Immature natural killer cell (primary cell): ENCODE data around the gene PCMT1. TPM values are rescaled to one million over a fixed set of nuclear protein-coding genes. Genes with fewer than 3 reads are reported as not detected.
A peak's percentile ranks its signal among the peaks of the same experiment; 100 is the strongest.

ENCODE experiments used
- DNase-seq, 3 donors: peaks; one replicate each; pipeline ENCODE4 v3.0.0; 2022; ENCODE audit warnings: mixed read lengths in 1 of 3
- H3K27ac Mint-ChIP-seq, 6 donors: one replicate each; pipeline ENCODE4 v1.8.0; 2020; ENCODE audit warnings: mixed read lengths in 6 of 6, mild to moderate bottlenecking in 5 of 6, inconsistent platforms in 4 of 6, moderate library complexity in 3 of 6
- H3K27me3 Mint-ChIP-seq, 3 donors: one replicate each; pipeline ENCODE4 v1.8.0; 2020 to 2021; ENCODE audit warnings: low read depth in 3 of 3, mild to moderate bottlenecking in 3 of 3, mixed read lengths in 3 of 3, moderate library complexity in 3 of 3, inconsistent platforms in 1 of 3
- H3K36me3 Mint-ChIP-seq, 3 donors: one replicate each; pipeline ENCODE4 v1.8.0; 2020; ENCODE audit warnings: mixed read lengths in 3 of 3, inconsistent platforms in 2 of 3, mild to moderate bottlenecking in 2 of 3
- H3K4me1 Mint-ChIP-seq, 2 donors: one replicate each; pipeline ENCODE4 v1.8.0; 2020; ENCODE audit warnings: inconsistent platforms in 2 of 2, mild to moderate bottlenecking in 2 of 2, mixed read lengths in 2 of 2, moderate library complexity in 1 of 2
- H3K4me3 Mint-ChIP-seq, 5 donors: one replicate each; pipeline ENCODE4 v1.8.0; 2020; ENCODE audit warnings: mild to moderate bottlenecking in 5 of 5, mixed read lengths in 5 of 5, inconsistent platforms in 3 of 5, moderate library complexity in 3 of 5
- H3K9me3 Mint-ChIP-seq, 6 donors: one replicate each; pipeline ENCODE4 v1.8.0; 2020; ENCODE audit warnings: mild to moderate bottlenecking in 6 of 6, mixed read lengths in 6 of 6, inconsistent platforms in 4 of 6, moderate library complexity in 3 of 6
- polyA plus RNA-seq, 3 donors: library from polyadenylated mRNA; unstranded; fragments of 300-500 nt; fragmentation: Illumina TruSeq; gene quantifications; one replicate each; pipeline ENCODE4 v1.2.3, GENCODE V29; 2021

The PCMT1 gene
- 100 to 1,000 TPM; 160 to 283 (median 172) TPM for polyA plus RNA-seq

GRCh38 chr6:149749594-149750135 lies at the start of gene PCMT1:
Gene PCMT1 (plus strand): TSS chr6:149749741. CDS start chr6:149749902, 161 bp downstream.
- no peaks in the 10 kb centered on the region for H3K36me3 Mint-ChIP-seq
- DNase-seq = peak; percentile 94
- no peaks in the 10 kb centered on the region for H3K9me3 Mint-ChIP-seq
- H3K4me1 Mint-ChIP-seq = peaks cover 39 to 54% of the 10 kb centered on the region in 2 donors
- peaks cover 6 to 23% (median 12%) of the 10 kb centered on the region in 3 donors for H3K27me3 Mint-ChIP-seq
- peak within 1 kb of the TSS; percentile 74 to 88 (median 86) for H3K27ac Mint-ChIP-seq
- H3K4me3 Mint-ChIP-seq = peak within 1 kb of the TSS; percentile 84 to 89 (median 84)

- Mint-ChIP-seq H3K4me1 (peaks cover 33 to 57% of the 10 kb centered on the region in 2 donors), H3K36me3 (peaks cover 0 to 4% (median 0%) of the 10 kb centered on the region in 3 donors), H3K27ac (no peak overlapping the region), H3K4me3 (no peak overlapping the region), H3K9me3 (no peaks in the 10 kb centered on the region), H3K27me3 (peaks cover 0 to 2% (median 0%) of the 10 kb centered on the region in 3 donors)
- no peak for DNase-seq
Measured at GRCh38 chr6:149701714-149702113, 47.8 kb upstream of the PCMT1 start.

- Mint-ChIP-seq H3K4me1 (peaks cover 58 to 83% of the 10 kb centered on the region in 2 donors), H3K27me3 (peaks cover 0 to 2% (median 0%) of the 10 kb centered on the region in 3 donors), H3K36me3 (no peaks in the 10 kb centered on the region), H3K4me3 (no peak overlapping the region), H3K27ac (peak overlapping the region in 2 of 6 donors; percentile 30 to 83), H3K9me3 (no peaks in the 10 kb centered on the region)
- DNase-seq = no peak
Measured at GRCh38 chr6:149711711-149712110, 37.8 kb upstream of the PCMT1 start.

GRCh38 chr6:149714442-149714841 lies 35.1 kb upstream of the PCMT1 start:
- no peak overlapping the region for H3K4me3 Mint-ChIP-seq
- DNase-seq = no peak
- no peak overlapping the region for H3K27ac Mint-ChIP-seq
- H3K9me3 Mint-ChIP-seq = no peaks in the 10 kb centered on the region
- no peaks in the 10 kb centered on the region for H3K36me3 Mint-ChIP-seq
- peaks cover 54 to 73% of the 10 kb centered on the region in 2 donors for H3K4me1 Mint-ChIP-seq
- H3K27me3 Mint-ChIP-seq = peaks cover 6 to 15% (median 10%) of the 10 kb centered on the region in 3 donors

DNA sequence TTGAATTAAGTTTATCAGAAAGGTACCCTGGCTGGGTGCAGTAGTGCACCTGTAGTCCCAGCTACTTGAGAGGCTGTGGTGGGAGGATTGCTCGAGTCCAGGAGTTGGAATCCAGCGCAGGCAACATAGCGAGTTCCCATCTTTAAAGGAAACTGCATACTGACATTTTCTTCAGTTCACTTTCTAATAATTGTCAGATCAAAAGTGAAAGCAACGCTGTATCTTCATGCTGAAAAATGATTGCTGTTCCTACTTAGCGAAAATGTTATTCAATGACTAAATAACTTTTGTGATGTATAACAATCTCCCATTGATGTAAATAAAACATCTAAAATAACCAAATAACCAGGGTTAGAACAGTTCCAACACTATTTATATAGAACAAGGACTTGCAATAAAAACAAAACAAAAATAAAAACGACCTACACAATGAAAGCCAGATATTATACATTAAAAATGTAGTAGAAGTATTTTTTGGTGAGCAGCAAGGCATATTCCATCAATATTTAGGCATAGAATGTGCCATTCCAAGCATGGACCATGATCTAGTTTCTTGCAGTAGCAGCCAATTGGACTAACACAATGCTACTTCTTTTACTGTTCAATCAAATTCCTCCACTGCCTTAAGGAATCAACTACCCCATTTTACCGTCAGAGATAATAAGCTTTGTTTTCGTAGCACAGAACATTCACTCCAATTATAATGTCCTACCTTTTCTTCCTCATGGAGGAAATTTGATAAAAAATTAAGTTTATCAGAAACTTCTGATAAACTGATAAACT lies 33.2 kb upstream of the PCMT1 start:
- H3K4me1 Mint-ChIP-seq = peaks cover 40 to 56% of the 10 kb centered on the region in 2 donors
- DNase-seq = peak in 1 of 3 donors; percentile 8

GRCh38 chr6:149717255-149717587 lies 32.3 kb upstream of the PCMT1 start:
- Mint-ChIP-seq H3K4me1 (peaks cover 35 to 49% of the 10 kb centered on the region in 2 donors), H3K27ac (peak overlapping the region; percentile 85 to 98 (median 95)), H3K36me3 (no peaks in the 10 kb centered on the region), H3K9me3 (no peaks in the 10 kb centered on the region), H3K27me3 (peaks cover 6 to 15% (median 10%) of the 10 kb centered on the region in 3 donors), H3K4me3 (peak overlapping the region; percentile 95 to 97 (median 95))
- no peak for DNase-seq

More for the DNA sequence above, 33.2 kb upstream of the PCMT1 start:
- no peaks in the 10 kb centered on the region for H3K9me3 Mint-ChIP-seq
- peaks cover 6 to 15% (median 10%) of the 10 kb centered on the region in 3 donors for H3K27me3 Mint-ChIP-seq
- H3K4me3 Mint-ChIP-seq = peak overlapping the region; percentile 95 to 97 (median 95)
- H3K36me3 Mint-ChIP-seq = no peaks in the 10 kb centered on the region
- peak overlapping the region; percentile 77 to 98 (median 92) for H3K27ac Mint-ChIP-seq

GRCh38 chr6:149717588-149718458 lies 31.7 kb upstream of the PCMT1 start, which contains the start of gene LATS1:
Gene LATS1 (minus strand): TSS chr6:149718101. CDS start chr6:149702126, 15,975 bp downstream.
- Mint-ChIP-seq H3K36me3 (no peaks in the 10 kb centered on the region), H3K27ac (peak within 1 kb of the TSS; percentile 94 to 98 (median 96)), H3K4me3 (peak within 1 kb of the TSS; percentile 95 to 97 (median 95)), H3K9me3 (no peaks in the 10 kb centered on the region), H3K27me3 (peaks cover 6 to 15% (median 10%) of the 10 kb centered on the region in 3 donors), H3K4me1 (peaks cover 35 to 48% of the 10 kb centered on the region in 2 donors)
- DNase-seq = peak; percentile 89 to 92 (median 89)

GRCh38 chr6:149719531-149719930 lies 30.0 kb upstream of the PCMT1 start:
- Mint-ChIP-seq H3K36me3 (peaks cover 0 to 4% (median 0%) of the 10 kb centered on the region in 3 donors), H3K9me3 (no peaks in the 10 kb centered on the region), H3K27ac (peak overlapping the region in 3 of 6 donors; percentile 45 to 69 (median 63)), H3K4me1 (peaks cover 29 to 36% of the 10 kb centered on the region in 2 donors), H3K27me3 (peaks cover 6 to 15% (median 8%) of the 10 kb centered on the region in 3 donors), H3K4me3 (peak overlapping the region; percentile 33 to 74 (median 58))
- no peak for DNase-seq

- Mint-ChIP-seq H3K4me3 (no peak overlapping the region), H3K36me3 (peaks cover 5 to 19% (median 8%) of the 10 kb centered on the region in 3 donors), H3K27ac (peak overlapping the region in 1 of 6 donors; percentile 26), H3K9me3 (no peaks in the 10 kb centered on the region), H3K27me3 (peaks cover 0 to 5% (median 3%) of the 10 kb centered on the region in 3 donors), H3K4me1 (peaks cover 4 to 10% of the 10 kb centered on the region in 2 donors)
- no peak for DNase-seq
Measured at GRCh38 chr6:149723262-149723661, 26.3 kb upstream of the PCMT1 start.

DNA sequence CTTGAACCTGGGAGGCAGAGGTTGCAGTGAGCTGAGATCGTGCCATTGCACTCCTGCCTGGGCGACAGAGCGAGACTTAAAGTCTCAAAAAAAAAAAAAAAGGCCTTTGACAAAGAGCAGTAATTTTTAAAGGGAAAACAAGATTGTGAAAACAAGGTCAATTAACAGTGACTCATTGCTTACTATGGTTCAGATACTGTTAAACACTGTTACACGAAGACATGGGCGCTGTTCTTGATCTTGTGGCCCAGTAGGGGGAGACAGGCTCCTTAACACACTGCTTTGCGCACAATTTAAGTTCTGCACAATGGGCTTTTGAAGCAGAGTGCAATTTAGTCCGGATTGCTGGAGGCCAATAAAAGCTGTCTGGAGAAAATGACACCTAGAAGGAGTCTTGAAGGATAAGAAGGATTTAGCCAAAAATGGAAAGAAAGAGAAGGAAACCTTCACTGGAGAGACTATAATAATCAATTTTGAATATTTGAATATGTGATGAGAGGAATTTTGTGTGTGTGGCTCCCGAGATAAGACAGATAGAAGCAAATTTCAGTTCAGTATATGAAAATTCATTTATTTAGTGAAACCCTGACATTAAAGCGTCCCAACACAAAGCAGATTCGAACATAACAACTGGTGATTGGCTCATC lies 25.6 kb upstream of the PCMT1 start:
- peaks cover 7 to 11% of the 10 kb centered on the region in 2 donors for H3K4me1 Mint-ChIP-seq
- no peaks in the 10 kb centered on the region for H3K27me3 Mint-ChIP-seq
- no peak overlapping the region for H3K27ac Mint-ChIP-seq
- peaks cover 8 to 19% (median 10%) of the 10 kb centered on the region in 3 donors for H3K36me3 Mint-ChIP-seq
- H3K4me3 Mint-ChIP-seq = no peak overlapping the region
- peak in 2 of 3 donors; percentile 22 for DNase-seq
- no peaks in the 10 kb centered on the region for H3K9me3 Mint-ChIP-seq

GRCh38 chr6:149725785-149726184 lies 23.8 kb upstream of the PCMT1 start:
- Mint-ChIP-seq H3K4me1 (peaks cover 8 to 12% of the 10 kb centered on the region in 2 donors), H3K9me3 (no peaks in the 10 kb centered on the region), H3K27me3 (no peaks in the 10 kb centered on the region), H3K27ac (no peak overlapping the region), H3K36me3 (peaks cover 10 to 25% (median 13%) of the 10 kb centered on the region in 3 donors), H3K4me3 (no peak overlapping the region)
- DNase-seq = no peak

DNA sequence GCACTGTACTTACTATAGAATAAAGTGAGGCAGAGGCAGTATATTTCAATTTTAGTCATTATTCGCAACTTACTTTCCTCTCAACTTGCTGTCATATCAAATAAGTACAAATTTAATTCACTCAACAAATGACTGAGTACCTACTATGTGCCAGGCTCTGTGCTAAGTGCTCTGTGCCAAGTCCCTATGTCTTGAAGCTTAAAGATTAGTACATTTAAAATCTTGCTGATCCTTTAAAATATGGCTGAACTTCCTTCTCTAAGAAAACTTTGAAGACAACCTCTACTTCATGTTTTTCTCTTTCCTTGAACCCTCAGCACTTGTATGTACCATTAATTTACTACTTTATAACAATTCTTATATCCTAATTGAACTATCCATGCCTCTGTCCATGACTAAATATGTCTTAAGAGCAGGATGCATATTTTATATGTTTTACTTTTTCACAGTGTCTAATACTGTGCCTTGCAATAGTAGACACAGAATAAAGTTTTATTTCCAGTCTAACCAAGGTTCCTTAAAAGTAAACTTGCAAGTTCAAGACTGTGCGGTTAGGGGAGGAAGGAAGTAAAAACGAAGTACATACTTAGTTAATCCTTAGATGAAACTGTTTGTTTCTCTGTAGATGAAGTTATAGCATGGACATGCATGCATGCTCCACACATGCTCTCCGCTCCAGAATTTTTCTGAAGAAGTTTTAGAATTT lies 21.6 kb upstream of the PCMT1 start:
- H3K4me3 Mint-ChIP-seq = no peak overlapping the region
- no peak for DNase-seq
- H3K9me3 Mint-ChIP-seq = no peaks in the 10 kb centered on the region
- H3K27ac Mint-ChIP-seq = peak overlapping the region in 2 of 6 donors; percentile 43 to 47
- H3K4me1 Mint-ChIP-seq = peaks cover 8 to 12% of the 10 kb centered on the region in 2 donors
- H3K36me3 Mint-ChIP-seq = peaks cover 10 to 28% (median 13%) of the 10 kb centered on the region in 3 donors
- no peaks in the 10 kb centered on the region for H3K27me3 Mint-ChIP-seq
